ENCODE measurements around the gene MBNL3.

Gene MBNL3

GRCh38 chrX:132489578-132490419 lies 961 bp upstream of the MBNL3 start:
- FAIRE-seq (no peak), DNase-seq (ENCODE audit: insufficient read length, low spot score) (no peak)
- no peak for TF ChIP-seq POLR2A (IDR thresholded peaks at IDR 0.05; ENCODE audit: low read depth, low read length)

GRCh38 chrX:132488180-132488705 lies 595 bp downstream of the MBNL3 start:
- DNase-seq (ENCODE audit: insufficient read length, low spot score) (no peak), FAIRE-seq (no peak)
- no peak for TF ChIP-seq POLR2A (IDR thresholded peaks at IDR 0.05; ENCODE audit: low read depth, low read length)

- FAIRE-seq (no peak), DNase-seq (ENCODE audit: insufficient read length, low spot score) (no peak)
- no peak for TF ChIP-seq POLR2A (IDR thresholded peaks at IDR 0.05; ENCODE audit: low read depth, low read length)
Observed at GRCh38 chrX:132486599-132487178, 2.1 kb downstream of the MBNL3 start.

GRCh38 chrX:132483951-132484350 lies 4.9 kb downstream of the MBNL3 start:
- no peak for TF ChIP-seq POLR2A (IDR thresholded peaks at IDR 0.05; ENCODE audit: low read depth, low read length)
- FAIRE-seq (no peak), DNase-seq (ENCODE audit: insufficient read length, low spot score) (no peak)

- DNase-seq (ENCODE audit: insufficient read length, low spot score) (no peak), FAIRE-seq (no peak)
- TF ChIP-seq POLR2A (IDR thresholded peaks at IDR 0.05; ENCODE audit: low read depth, low read length), result no peak
Observed at GRCh38 chrX:132483488-132483887, 5.3 kb downstream of the MBNL3 start.

- DNase-seq (ENCODE audit: insufficient read length, low spot score) (no peak), FAIRE-seq (no peak)
Observed at GRCh38 chrX:132482632-132483031, 6.2 kb downstream of the MBNL3 start.

GRCh38 chrX:132481449-132481848 lies 7.4 kb downstream of the MBNL3 start:
- TF ChIP-seq POLR2A (IDR thresholded peaks at IDR 0.05; ENCODE audit: low read depth, low read length), result no peak
- no peak for DNase-seq (ENCODE audit: insufficient read length, low spot score)
- no peak for FAIRE-seq

More at GRCh38 chrX:132482632-132483031, 6.2 kb downstream of the MBNL3 start:
- TF ChIP-seq POLR2A (IDR thresholded peaks at IDR 0.05; ENCODE audit: low read depth, low read length), result no peak

- no peak for FAIRE-seq
- no peak for TF ChIP-seq POLR2A (IDR thresholded peaks at IDR 0.05; ENCODE audit: low read depth, low read length)
- DNase-seq (ENCODE audit: insufficient read length, low spot score), result no peak
Observed at GRCh38 chrX:132480581-132481203, 8.1 kb downstream of the MBNL3 start.

- no peak for DNase-seq (ENCODE audit: insufficient read length, low spot score)
- no peak for FAIRE-seq
- no peak for TF ChIP-seq POLR2A (IDR thresholded peaks at IDR 0.05; ENCODE audit: low read depth, low read length)
Observed at GRCh38 chrX:132474544-132475248, 14.1 kb downstream of the MBNL3 start.

- DNase-seq (ENCODE audit: insufficient read length, low spot score), result no peak
- TF ChIP-seq POLR2A (IDR thresholded peaks at IDR 0.05; ENCODE audit: low read depth, low read length), result no peak
- no peak for FAIRE-seq
Observed at GRCh38 chrX:132472397-132472796, 16.4 kb downstream of the MBNL3 start.

GRCh38 chrX:132470831-132471230 lies 18.0 kb downstream of the MBNL3 start:
- no peak for DNase-seq (ENCODE audit: insufficient read length, low spot score)
- no peak for FAIRE-seq
- no peak for TF ChIP-seq POLR2A (IDR thresholded peaks at IDR 0.05; ENCODE audit: low read depth, low read length)

- no peak for DNase-seq (ENCODE audit: insufficient read length, low spot score)
- TF ChIP-seq POLR2A (IDR thresholded peaks at IDR 0.05; ENCODE audit: low read depth, low read length), result no peak
- no peak for FAIRE-seq
Observed at GRCh38 chrX:132470179-132470578, 18.7 kb downstream of the MBNL3 start.

GRCh38 chrX:132468454-132468853 lies 20.4 kb downstream of the MBNL3 start:
- no peak for TF ChIP-seq POLR2A (IDR thresholded peaks at IDR 0.05; ENCODE audit: low read depth, low read length)
- DNase-seq (ENCODE audit: insufficient read length, low spot score) (no peak), FAIRE-seq (no peak)

- no peak for FAIRE-seq
- no peak for DNase-seq (ENCODE audit: insufficient read length, low spot score)
- TF ChIP-seq POLR2A (IDR thresholded peaks at IDR 0.05; ENCODE audit: low read depth, low read length), result no peak
Observed at GRCh38 chrX:132467989-132468388, 20.8 kb downstream of the MBNL3 start.
